GM19463 (cell line): ENCODE results near the gene HSPA12A.
"Not testable (repeated sequence)": the region's sequence is repeated elsewhere in the genome, so short reads cannot be mapped to it uniquely, and the experiment has no call there.

Experiments
- ATAC-seq: cut with Tn5 transposase; IDR thresholded peaks from one replicate; pipeline ENCODE4 v1.9.1; 2021; ENCODE audit warnings: mild to moderate bottlenecking, moderate library complexity; ENCODE audit not compliant: unreplicated experiment

HSPA12A gene

DNA sequence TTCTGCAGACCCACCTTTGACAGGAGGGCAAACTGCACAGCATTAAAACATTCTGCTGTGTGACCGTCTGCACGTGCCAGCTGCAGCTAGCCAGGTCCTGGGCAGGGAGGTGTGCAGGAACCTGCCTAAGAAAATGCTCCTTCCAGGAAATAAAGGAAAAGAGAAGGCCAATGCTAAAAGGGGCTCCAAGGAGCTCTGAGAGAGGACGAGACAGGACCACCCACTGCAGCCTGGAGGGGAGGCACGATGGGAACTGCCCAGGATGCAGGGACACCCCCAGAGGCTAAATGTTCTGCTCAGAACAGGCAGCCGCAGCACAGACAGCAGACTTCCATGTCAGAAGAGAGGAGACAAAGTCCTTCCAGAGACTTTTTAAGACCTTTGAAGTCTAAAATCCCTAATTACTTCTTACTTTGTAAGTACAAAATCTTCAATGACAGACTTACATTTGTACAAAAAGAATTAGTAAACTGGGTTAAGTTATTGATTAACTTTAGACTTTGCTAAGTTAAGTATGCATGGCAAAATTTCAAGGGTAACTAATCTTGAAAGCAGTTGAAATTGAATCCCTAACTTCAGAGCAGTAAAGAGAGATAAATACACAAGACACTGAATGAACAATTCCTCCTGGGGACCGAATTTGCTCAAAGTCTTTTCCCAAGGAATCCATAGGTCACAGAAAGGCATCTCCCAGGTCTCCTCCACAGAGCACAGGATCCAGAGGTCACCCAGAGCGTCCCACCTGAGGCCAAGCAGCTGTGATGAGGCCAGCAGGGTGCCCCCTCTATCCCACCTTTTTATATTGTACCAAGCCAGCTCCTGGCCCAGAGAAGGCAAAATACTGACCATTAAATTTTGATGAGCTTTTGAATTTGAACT lies 21.5 kb downstream of the HSPA12A start:
- no peak for ATAC-seq

- no peak for ATAC-seq
Measured at GRCh38 chr10:116720241-116720643, 22.1 kb downstream of the HSPA12A start.

- no peak for ATAC-seq
Measured at GRCh38 chr10:116719804-116720203, 22.6 kb downstream of the HSPA12A start.

- no peak for ATAC-seq
Measured at GRCh38 chr10:116718058-116718457, 24.3 kb downstream of the HSPA12A start.

DNA sequence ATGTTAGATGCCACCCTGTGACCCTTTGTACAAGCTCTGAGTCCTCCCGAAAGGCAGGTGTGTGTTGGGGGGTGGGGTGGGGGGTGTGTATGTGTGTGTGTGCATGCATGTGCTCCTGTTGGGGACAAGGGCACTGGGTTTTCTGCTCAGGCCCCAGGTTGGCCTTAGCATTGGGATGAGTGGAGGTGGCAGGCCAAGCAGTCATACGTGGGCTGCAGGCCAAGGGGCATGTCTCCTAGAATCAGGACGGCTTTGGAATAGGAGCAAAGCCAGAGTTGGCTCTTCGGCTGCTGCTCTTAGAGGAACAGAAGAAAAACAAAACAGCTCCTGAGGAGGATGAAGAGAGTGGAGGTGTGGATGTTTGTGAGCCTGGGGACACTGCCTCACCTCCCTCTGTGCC lies 26.0 kb downstream of the HSPA12A start:
- no peak for ATAC-seq

DNA sequence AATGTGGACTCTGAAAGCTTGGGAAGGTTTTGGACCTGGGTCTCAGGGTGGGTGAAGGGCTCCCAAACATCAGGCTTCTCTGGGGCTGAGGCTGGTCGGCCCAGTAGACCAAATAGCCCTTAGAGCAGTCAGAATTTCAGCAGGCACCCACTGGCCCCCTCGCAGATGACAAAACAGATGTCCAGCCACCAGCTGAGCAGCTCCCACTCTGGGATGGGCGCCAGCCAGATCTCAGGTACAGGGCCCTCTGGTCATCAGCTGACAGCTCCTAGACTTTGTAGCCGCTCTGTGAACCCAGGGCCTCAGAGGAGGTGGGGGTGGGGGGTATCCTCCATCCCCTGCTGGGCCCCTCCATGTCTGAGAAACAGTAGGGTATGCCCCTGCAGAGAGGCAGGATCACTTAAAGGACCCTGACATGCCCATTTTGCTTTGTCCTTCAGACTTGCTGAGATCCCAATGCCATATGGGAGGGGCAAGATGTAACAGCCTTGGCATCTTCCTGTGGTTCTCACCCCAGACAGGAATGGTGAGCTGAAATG lies 26.5 kb downstream of the HSPA12A start:
- ATAC-seq: no peak

GRCh38 chr10:116715341-116715740 lies 27.0 kb downstream of the HSPA12A start:
- ATAC-seq: no peak

DNA sequence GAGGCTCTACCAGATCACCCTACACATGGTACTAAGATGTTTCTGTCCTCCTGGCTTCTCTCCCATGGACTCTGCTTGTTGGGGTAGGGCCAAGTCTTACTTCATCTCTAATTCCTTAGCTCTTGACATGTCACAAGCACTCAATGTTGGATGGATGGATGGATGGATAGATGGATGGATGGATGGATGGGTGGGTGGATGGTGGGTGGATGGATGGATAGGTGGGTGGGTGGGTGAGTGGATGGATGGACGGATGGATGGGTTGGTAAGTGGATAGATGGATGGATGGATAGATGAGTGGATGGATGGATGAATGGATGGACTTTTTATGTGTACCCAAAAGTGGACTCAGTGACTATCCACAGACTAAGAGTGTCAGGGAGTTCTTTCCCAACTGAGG lies 28.5 kb downstream of the HSPA12A start:
- no peak for ATAC-seq

GRCh38 chr10:116712989-116713543 lies 29.3 kb downstream of the HSPA12A start:
- ATAC-seq: no peak

DNA sequence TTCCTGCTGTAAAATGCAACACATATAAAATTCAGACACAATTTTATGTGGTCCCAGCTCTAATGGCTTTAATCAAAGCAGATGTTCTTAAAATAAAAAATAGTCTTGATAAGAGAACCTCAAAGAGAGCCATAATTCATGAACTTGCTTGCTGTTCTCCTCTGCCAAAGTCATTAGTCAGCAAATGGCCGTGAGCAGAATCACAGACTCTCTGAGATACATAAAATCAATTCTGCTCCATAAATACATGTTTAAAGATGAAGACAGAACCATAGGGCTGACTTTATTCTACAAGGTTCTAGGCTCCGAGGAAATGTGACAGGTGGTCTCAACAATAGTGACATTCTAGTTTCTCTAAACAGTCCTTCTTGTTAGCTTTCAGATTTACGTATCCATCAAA lies 29.8 kb downstream of the HSPA12A start:
- no peak for ATAC-seq

GRCh38 chr10:116711803-116712202 lies 30.6 kb downstream of the HSPA12A start:
- ATAC-seq: not testable (repeated sequence)

GRCh38 chr10:116710076-116710475 lies 32.3 kb downstream of the HSPA12A start:
- no peak for ATAC-seq

- no peak for ATAC-seq
Measured at GRCh38 chr10:116708877-116709276, 33.5 kb downstream of the HSPA12A start.

- no peak for ATAC-seq
Measured at GRCh38 chr10:116708391-116708821, 34.0 kb downstream of the HSPA12A start.

DNA sequence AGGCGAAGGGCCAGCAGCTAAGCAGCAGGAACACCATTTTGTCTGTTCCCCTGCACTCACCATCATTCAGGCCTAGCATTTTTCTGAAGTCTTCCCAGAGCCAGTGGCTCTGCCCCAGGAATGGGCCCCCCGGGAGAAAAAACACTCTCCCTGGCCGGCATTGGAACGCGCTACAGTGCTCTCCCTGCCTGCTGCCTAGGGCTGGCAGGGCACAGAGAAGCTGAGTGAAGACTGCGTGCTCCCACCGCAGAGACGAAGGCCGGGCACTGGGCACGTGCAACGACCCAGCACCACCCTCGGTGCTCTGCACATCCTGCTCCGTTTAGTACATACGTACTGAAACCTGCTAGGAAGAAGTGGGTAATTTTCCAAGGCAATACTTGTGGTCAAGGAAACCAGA lies 34.4 kb downstream of the HSPA12A start:
- no peak for ATAC-seq

- ATAC-seq: no peak
Measured at GRCh38 chr10:116706281-116706680, 36.1 kb downstream of the HSPA12A start.

- ATAC-seq: no peak
Measured at GRCh38 chr10:116705498-116705897, 36.9 kb downstream of the HSPA12A start.

GRCh38 chr10:116704926-116705325 lies 37.4 kb downstream of the HSPA12A start:
- ATAC-seq: no peak

DNA sequence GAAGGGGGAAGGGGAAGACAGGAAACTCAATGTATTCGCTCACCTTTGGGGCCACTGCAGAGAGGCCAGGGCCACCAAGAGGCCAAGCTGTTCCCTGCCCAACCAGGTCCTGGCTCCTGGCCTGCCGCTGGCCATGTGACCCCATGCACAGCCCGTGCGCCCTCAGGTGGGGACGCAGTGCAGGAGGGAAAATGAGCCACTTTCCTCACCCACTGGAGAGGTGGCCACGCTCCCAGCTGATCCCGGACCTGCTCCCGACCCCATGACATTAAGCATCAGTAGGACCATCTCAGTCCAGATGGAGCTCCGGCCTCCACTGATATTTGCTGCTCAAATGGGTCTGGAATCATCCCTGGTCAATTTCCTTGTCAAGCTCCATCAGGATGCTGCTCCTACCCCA lies 40.2 kb downstream of the HSPA12A start:
- ATAC-seq: no peak

- no peak for ATAC-seq
Measured at GRCh38 chr10:116699471-116700150, 42.8 kb downstream of the HSPA12A start.

GRCh38 chr10:116699049-116699448 lies 43.3 kb downstream of the HSPA12A start:
- no peak for ATAC-seq

GRCh38 chr10:116698364-116698763 lies 44.0 kb downstream of the HSPA12A start:
- no peak for ATAC-seq
